ENCODE data around the gene PIGX. TPM values are rescaled to one million over a fixed set of nuclear protein-coding genes. Genes with fewer than 3 reads are reported as not detected.

The PIGX gene
- total and polyA plus RNA-seq, 2 donors (not counting 1 experiment from before 2014, with no cell fraction given) = 4.9 to 21.5 TPM

DNA sequence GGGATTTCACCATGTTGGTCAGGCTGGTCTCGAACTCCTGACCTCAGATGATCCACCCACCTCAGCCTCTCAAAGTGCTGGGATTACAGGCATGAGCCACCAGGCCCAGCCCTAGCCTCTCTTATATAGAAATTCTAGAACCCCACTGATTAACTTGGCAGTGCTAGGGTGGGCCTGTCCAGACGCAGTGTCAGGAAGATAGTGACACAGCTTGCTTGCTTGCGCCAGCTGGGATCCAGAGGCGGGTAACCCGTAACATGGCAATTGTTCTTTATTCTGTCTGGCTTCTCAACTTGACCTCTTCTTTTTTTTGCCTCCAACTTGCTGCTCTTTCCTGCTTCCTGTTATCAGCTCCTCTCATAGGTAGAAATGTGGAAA is 16.3 kb upstream of the PIGX start:
- ChIA-PET POLR2A (no interaction called here), CTCF (interaction anchor here (0.7 to 2.8 kb wide), 3 partner anchors 11 to 239 kb away, joined by 3 to 16 read pairs (median 15); no protein-coding TSS in a partner anchor)
- no peaks in the 10 kb centered on the region for H3K79me2 ChIP-seq (ENCODE audit: control insufficient read depth, insufficient read depth, low read length)
- H3K36me3 ChIP-seq (replicated peaks in 1 of 2; ENCODE audit: control extremely low read depth in 1 of 2, control insufficient read depth in 1 of 2, extremely low read depth in 1 of 2, insufficient read depth in 2 of 2, low read length in 1 of 2) = no peaks in the 10 kb centered on the region
- Mint-ChIP-seq H3K27ac (no peak overlapping the region), H3K4me1 (peaks cover 21% of the 10 kb centered on the region), H3K4me3 (no peak overlapping the region), H3K9me3 (ENCODE audit: insufficient read depth) (no peaks in the 10 kb centered on the region), H3K27me3 (no peaks in the 10 kb centered on the region)
- no peak overlapping the region for H3K4me2 ChIP-seq (replicated peaks; ENCODE audit: low read depth, low read length, poor library complexity, severe bottlenecking)
- ATAC-seq (ENCODE audit: low read depth) (no peak), DNase-seq (no peak)
- H2AFZ ChIP-seq (ENCODE audit: insufficient read depth, low read depth, low read length, poor library complexity, severe bottlenecking) = no peak overlapping the region
- intact Hi-C loops (cut with micrococcal nuclease) = no loop called here
- H3K4me1 ChIP-seq (ENCODE audit: control insufficient read depth in 2 of 2, insufficient read depth in 2 of 2, low read length in 2 of 2) = peaks cover 3 to 11% of the 10 kb centered on the region in 2 donors
- no peaks in the 10 kb centered on the region for H4K20me1 ChIP-seq (ENCODE audit: control insufficient read depth, insufficient read depth, low read length, poor library complexity, severe bottlenecking)
- 100% methylated on average over 5 of the region's 5 CpGs for WGBS (ENCODE audit: insufficient coverage)
- H3K27ac ChIP-seq (ENCODE audit: low read length in 2 of 2) = no peak overlapping the region
- H3K9ac ChIP-seq (ENCODE audit: low read length) = no peak overlapping the region
- TF ChIP-seq, protein P1, sequence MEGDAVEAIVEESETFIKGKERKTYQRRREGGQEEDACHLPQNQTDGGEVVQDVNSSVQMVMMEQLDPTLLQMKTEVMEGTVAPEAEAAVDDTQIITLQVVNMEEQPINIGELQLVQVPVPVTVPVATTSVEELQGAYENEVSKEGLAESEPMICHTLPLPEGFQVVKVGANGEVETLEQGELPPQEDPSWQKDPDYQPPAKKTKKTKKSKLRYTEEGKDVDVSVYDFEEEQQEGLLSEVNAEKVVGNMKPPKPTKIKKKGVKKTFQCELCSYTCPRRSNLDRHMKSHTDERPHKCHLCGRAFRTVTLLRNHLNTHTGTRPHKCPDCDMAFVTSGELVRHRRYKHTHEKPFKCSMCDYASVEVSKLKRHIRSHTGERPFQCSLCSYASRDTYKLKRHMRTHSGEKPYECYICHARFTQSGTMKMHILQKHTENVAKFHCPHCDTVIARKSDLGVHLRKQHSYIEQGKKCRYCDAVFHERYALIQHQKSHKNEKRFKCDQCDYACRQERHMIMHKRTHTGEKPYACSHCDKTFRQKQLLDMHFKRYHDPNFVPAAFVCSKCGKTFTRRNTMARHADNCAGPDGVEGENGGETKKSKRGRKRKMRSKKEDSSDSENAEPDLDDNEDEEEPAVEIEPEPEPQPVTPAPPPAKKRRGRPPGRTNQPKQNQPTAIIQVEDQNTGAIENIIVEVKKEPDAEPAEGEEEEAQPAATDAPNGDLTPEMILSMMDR (IDR thresholded peaks at IDR 0.05) = no peak
- TF ChIP-seq EZH2 (IDR thresholded peaks at IDR 0.05; ENCODE audit: borderline replicate concordance, insufficient read depth, low read depth, low read length, poor library complexity, severe bottlenecking) = no peak
- H3K27me3 ChIP-seq (replicated peaks in 1 of 4; ENCODE audit: control extremely low read depth in 1 of 4, control insufficient read depth in 3 of 4, insufficient read depth in 4 of 4, low read length in 3 of 4) = no peaks in the 10 kb centered on the region
- peaks cover 0 to 8% (median 0%) of the 10 kb centered on the region in 3 donors for H3K9me3 ChIP-seq (ENCODE audit: control extremely low read depth in 1 of 3, control insufficient read depth in 2 of 3, insufficient read depth in 1 of 3, low read length in 2 of 3)
- H3K4me3 ChIP-seq (ENCODE audit: control extremely low read depth in 1 of 5, extremely low read depth in 1 of 5, insufficient read depth in 1 of 5, low read depth in 2 of 5, low read length in 4 of 5) = no peak overlapping the region

DNA sequence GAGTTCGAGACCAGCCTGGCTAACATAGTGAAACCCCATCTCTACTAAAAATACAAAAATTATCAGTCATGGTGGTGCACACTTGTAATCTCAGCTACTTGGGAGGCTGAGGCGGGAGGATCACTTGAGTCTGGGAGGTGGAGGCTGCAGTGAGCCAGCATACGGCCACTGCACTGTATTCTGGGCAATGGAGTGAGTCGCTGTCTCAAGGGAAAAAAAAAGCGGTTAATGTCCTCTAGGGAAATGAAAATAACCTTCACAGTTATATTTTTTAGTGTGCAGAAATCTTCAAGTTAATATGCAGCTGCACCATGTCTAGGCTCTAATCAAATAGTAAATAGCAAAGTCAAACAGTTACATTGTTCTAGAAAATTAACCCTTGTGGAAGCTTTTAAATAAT is 14.9 kb upstream of the PIGX start:
- CTCF ChIA-PET = interaction anchor here (0.6 to 2.8 kb wide), 6 partner anchors 12 to 981 kb away, joined by 3 to 16 read pairs (median 3); no protein-coding TSS in a partner anchor

More for the DNA sequence above, 14.9 kb upstream of the PIGX start:
- peak; percentile 48 for DNase-seq
- Histone ChIP-seq H3K27ac (ENCODE audit: low read length in 2 of 2) (no peak overlapping the region), H3K9me3 (ENCODE audit: control extremely low read depth in 1 of 3, control insufficient read depth in 2 of 3, insufficient read depth in 1 of 3, low read length in 2 of 3) (peaks cover 0 to 8% (median 0%) of the 10 kb centered on the region in 3 donors), H3K27me3 (replicated peaks in 1 of 4; ENCODE audit: control extremely low read depth in 1 of 4, control insufficient read depth in 3 of 4, insufficient read depth in 4 of 4, low read length in 3 of 4) (no peaks in the 10 kb centered on the region), H3K4me3 (ENCODE audit: control extremely low read depth in 1 of 5, extremely low read depth in 1 of 5, insufficient read depth in 1 of 5, low read depth in 2 of 5, low read length in 4 of 5) (no peak overlapping the region), H4K20me1 (ENCODE audit: control insufficient read depth, insufficient read depth, low read length, poor library complexity, severe bottlenecking) (no peaks in the 10 kb centered on the region), H3K9ac (ENCODE audit: low read length) (no peak overlapping the region), H3K4me2 (replicated peaks; ENCODE audit: low read depth, low read length, poor library complexity, severe bottlenecking) (no peak overlapping the region), H3K79me2 (ENCODE audit: control insufficient read depth, insufficient read depth, low read length) (no peaks in the 10 kb centered on the region), H3K36me3 (replicated peaks in 1 of 2; ENCODE audit: control extremely low read depth in 1 of 2, control insufficient read depth in 1 of 2, extremely low read depth in 1 of 2, insufficient read depth in 2 of 2, low read length in 1 of 2) (no peaks in the 10 kb centered on the region), H2AFZ (ENCODE audit: insufficient read depth, low read depth, low read length, poor library complexity, severe bottlenecking) (no peak overlapping the region), H3K4me1 (ENCODE audit: control insufficient read depth in 2 of 2, insufficient read depth in 2 of 2, low read length in 2 of 2) (peaks cover 3 to 11% of the 10 kb centered on the region in 2 donors)
- ATAC-seq (ENCODE audit: low read depth) = peak; percentile 42
- Mint-ChIP-seq H3K27me3 (no peaks in the 10 kb centered on the region), H3K4me1 (peaks cover 21% of the 10 kb centered on the region), H3K9me3 (ENCODE audit: insufficient read depth) (no peaks in the 10 kb centered on the region), H3K4me3 (no peak overlapping the region), H3K27ac (peak overlapping the region; percentile 29)
- no peak for TF ChIP-seq EZH2 (IDR thresholded peaks at IDR 0.05; ENCODE audit: borderline replicate concordance, insufficient read depth, low read depth, low read length, poor library complexity, severe bottlenecking)
- TF ChIP-seq, protein P1 (IDR thresholded peaks at IDR 0.05) = no peak
- POLR2A ChIA-PET = no interaction called here
- 44% methylated on average over 2 of the region's 5 CpGs for WGBS (ENCODE audit: insufficient coverage)
- intact Hi-C loops (cut with micrococcal nuclease) = no loop called here

Measured in B cell (primary cell).